ENCODE results near the gene SERPINB10.
"Not testable (repeated sequence)": the region's sequence is repeated elsewhere in the genome, so short reads cannot be mapped to it uniquely, and the experiment has no call there.

Gene SERPINB10

GRCh38 chr18:63892566-63892965 lies 15.2 kb upstream of the SERPINB10 start:
- DNase-seq: no peak

- no peak for DNase-seq
Measured at GRCh38 chr18:63894106-63894772, 13.5 kb upstream of the SERPINB10 start.

GRCh38 chr18:63895190-63895589 lies 12.6 kb upstream of the SERPINB10 start:
- no peak for DNase-seq

GRCh38 chr18:63897072-63897471 lies 10.7 kb upstream of the SERPINB10 start:
- no peak for DNase-seq

GRCh38 chr18:63899206-63899605 lies 8.6 kb upstream of the SERPINB10 start:
- DNase-seq: no peak

- DNase-seq: no peak
Measured at GRCh38 chr18:63903851-63904570, 3.7 kb upstream of the SERPINB10 start.

GRCh38 chr18:63904694-63905093 lies 3.1 kb upstream of the SERPINB10 start:
- no peak for DNase-seq

GRCh38 chr18:63905361-63905760 lies 2.4 kb upstream of the SERPINB10 start:
- DNase-seq: no peak

GRCh38 chr18:63906056-63906455 lies 1.7 kb upstream of the SERPINB10 start:
- no peak for DNase-seq

- DNase-seq: no peak
Measured at GRCh38 chr18:63908858-63909257, 1.1 kb downstream of the SERPINB10 start.

GRCh38 chr18:63909870-63910269 lies 2.1 kb downstream of the SERPINB10 start:
- DNase-seq: no peak

- DNase-seq: no peak
Measured at GRCh38 chr18:63917817-63918216, 10.1 kb downstream of the SERPINB10 start.

- no peak for DNase-seq
Measured at GRCh38 chr18:63922049-63922448, 14.3 kb downstream of the SERPINB10 start.

- no peak for DNase-seq
Measured at GRCh38 chr18:63924551-63924950, 16.8 kb downstream of the SERPINB10 start.

- no peak for DNase-seq
Measured at GRCh38 chr18:63928331-63928730, 20.6 kb downstream of the SERPINB10 start.

- DNase-seq: not testable (repeated sequence)
Measured at GRCh38 chr18:63929369-63929768, 21.6 kb downstream of the SERPINB10 start.

- no peak for DNase-seq
Measured at GRCh38 chr18:63930773-63931354, 23.1 kb downstream of the SERPINB10 start.

- peak; percentile 41 for DNase-seq
Measured at GRCh38 chr18:63936156-63936931, 28.6 kb downstream of the SERPINB10 start.

GRCh38 chr18:63936932-63937393 lies 29.2 kb downstream of the SERPINB10 start:
- no peak for DNase-seq

GRCh38 chr18:63940008-63940407 lies 32.2 kb downstream of the SERPINB10 start:
- no peak for DNase-seq

- DNase-seq: not testable (repeated sequence)
Measured at GRCh38 chr18:63940543-63941050, 32.8 kb downstream of the SERPINB10 start.

GRCh38 chr18:63947051-63947790 lies 39.5 kb downstream of the SERPINB10 start:
- DNase-seq: no peak

All from effector CD4-positive, alpha-beta T cell (primary cell).